ENCODE data around the gene MID1IP1. TPM values are rescaled to one million over a fixed set of nuclear protein-coding genes. Genes with fewer than 3 reads are reported as not detected.

MID1IP1 gene
- total RNA-seq, 3 donors from 2014 or later = 22.2 to 59.7 (median 34.4) TPM

GRCh38 chrX:38848671-38849455 is 47.6 kb downstream of the MID1IP1 start:
- no peak overlapping the region for H3K4me3 ChIP-seq
- ATAC-seq = no peak
- H3K36me3 ChIP-seq (ENCODE audit: low read depth) = no peaks in the 10 kb centered on the region
- intact Hi-C loops (cut with DNase I, micrococcal nuclease) = no loop called here
- no peaks in the 10 kb centered on the region for H3K4me1 ChIP-seq (ENCODE audit: low read depth)
- TF ChIP-seq CTCF (IDR thresholded peaks at IDR 0.05) = no peak
- no peaks in the 10 kb centered on the region for H3K9me3 ChIP-seq
- DNase-seq = no peak

- ATAC-seq (no peak), DNase-seq (no peak)
- Histone ChIP-seq H3K4me3 (no peak overlapping the region), H3K36me3 (ENCODE audit: low read depth) (no peaks in the 10 kb centered on the region), H3K9me3 (no peaks in the 10 kb centered on the region), H3K4me1 (ENCODE audit: low read depth) (no peaks in the 10 kb centered on the region)
- intact Hi-C loops (cut with DNase I, micrococcal nuclease) = no loop called here
- TF ChIP-seq CTCF (IDR thresholded peaks at IDR 0.05) = no peak
Observed at GRCh38 chrX:38850807-38851544, 49.7 kb downstream of the MID1IP1 start.

GRCh38 chrX:38854305-38854704 is 53.0 kb downstream of the MID1IP1 start:
- no peak for TF ChIP-seq CTCF (IDR thresholded peaks at IDR 0.05)
- Histone ChIP-seq H3K4me1 (ENCODE audit: low read depth) (no peaks in the 10 kb centered on the region), H3K4me3 (no peak overlapping the region), H3K9me3 (no peaks in the 10 kb centered on the region), H3K36me3 (ENCODE audit: low read depth) (no peaks in the 10 kb centered on the region)
- intact Hi-C loops (cut with DNase I, micrococcal nuclease) = no loop called here
- ATAC-seq = no peak
- no peak for DNase-seq

Other genes starting within 250 kb of the MID1IP1 start
- 100 to 1,000 TPM in 2 of 3 donors, 10 to 100 TPM in 1; 61.4 to 138 (median 104) TPM for gene TSPAN7, start 239.9 kb upstream of the MID1IP1 start, total RNA-seq

Data from mucosa of descending colon (tissue), 3 donors.